HG03159 (cell line): Measurements from ENCODE around the gene ZHX3.
A peak's percentile ranks its signal among the peaks of the same experiment; 100 is the strongest.

Experiments used
- ATAC-seq: cut with Tn5 transposase; IDR thresholded peaks from one replicate; pipeline ENCODE4 v1.9.1; 2021; ENCODE audit warnings: mild to moderate bottlenecking, moderate library complexity; ENCODE audit not compliant: unreplicated experiment

The ZHX3 gene

DNA sequence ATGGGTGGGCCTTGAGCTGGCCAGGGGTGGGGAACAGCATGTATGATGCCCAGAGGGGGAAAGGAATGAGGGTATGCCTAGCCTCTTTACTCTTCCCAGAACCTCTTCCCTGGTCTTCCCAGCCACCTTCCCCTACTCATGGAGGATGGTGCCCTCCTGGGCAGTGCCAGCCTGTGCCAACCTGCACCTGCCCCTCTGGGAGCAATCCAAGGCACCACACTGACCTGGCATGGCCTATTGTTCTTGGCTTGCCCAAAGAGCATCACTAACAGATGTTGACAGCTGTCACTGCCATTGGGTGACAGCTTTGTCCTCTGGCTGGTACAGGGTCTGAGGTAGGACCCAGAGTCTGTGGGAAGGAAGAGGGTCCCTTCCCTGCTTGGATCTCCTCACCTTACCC lies 36.0 kb upstream of the ZHX3 start:
- no peak for ATAC-seq

DNA sequence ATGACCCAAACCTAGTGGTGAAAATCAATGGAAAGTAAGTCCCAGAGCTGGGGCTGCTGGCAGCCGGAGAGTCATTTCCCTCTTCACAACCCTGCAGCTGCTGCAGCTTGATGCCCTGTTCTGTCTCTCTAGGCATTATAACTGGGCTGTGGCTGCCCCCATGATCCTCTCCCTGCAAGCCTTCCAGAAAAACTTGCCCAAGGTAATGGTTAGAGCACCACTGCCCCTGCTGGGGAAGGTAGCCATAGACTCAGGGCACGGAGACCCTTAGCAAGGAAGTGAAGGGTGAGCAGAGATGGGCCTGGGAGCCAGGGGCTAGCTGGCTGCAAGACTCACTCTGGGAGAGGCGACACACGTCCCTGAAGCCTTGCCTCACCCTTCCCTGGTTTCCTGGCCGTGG lies 35.1 kb upstream of the ZHX3 start:
- no peak for ATAC-seq

DNA sequence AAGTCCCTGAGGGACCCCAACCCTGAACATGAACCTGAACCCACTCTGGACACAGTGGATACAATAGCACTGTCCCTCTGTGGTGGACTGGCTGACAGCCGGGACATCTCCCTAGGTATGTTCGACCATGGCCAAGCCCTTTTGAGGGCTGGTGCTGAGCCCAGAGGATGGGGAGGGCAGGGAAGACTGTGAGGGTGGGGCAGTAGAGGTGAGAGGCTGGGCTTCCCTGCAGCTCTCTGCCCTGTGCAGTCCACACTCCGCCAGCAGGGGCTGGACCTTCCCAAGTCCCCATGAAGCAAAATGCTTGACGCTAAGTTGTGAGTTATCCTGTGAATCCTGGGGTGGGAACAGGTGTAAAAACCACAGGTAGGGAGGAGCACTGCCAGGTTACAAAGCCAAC lies 34.6 kb upstream of the ZHX3 start:
- no peak for ATAC-seq

DNA sequence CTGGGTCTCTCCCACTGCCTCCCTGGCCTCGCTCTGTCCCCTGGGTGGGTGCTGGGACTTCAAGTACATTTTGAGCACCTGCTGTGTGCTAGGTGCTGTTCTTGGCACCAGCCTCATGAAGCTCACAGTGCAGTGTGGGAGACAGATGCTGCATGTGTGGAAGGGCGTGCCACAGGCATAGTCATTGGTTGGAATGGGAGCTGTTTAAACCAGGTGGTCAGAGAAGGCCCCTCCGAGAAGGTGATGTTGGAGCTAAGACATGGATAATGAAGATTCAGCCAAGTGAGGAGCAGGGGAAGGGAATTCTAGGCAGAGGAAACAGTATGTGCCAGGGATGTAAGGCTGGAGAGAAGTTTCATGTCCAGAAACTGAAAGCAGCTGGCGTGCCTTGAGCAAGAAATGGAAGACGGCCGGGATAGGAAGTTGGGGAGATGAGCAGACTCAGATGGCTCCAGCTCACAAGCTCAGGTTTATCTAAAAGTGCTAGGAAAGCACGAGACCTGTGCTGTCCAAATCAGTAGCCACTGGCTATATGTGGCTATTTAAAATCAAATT lies 33.0 kb upstream of the ZHX3 start:
- no peak for ATAC-seq

DNA sequence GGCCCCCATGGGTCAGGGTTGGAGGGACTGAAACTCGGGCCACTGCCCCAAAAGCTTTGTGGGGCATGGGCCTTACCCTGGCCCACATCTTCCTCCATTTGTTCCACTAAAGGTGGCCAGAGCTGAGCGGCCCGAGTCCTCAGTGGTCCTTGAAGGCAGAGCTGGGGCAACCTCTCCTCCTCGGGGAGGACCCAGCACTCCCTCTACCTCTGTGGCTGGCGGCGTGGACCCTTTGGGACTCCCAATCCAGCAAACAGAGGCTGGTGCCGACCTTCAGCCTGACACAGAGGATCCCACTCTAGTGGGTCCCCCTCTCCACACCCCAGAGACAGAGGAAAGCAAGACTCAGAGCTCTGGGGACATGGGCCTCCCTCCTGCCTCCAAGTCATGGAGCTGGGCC lies 32.4 kb upstream of the ZHX3 start:
- ATAC-seq, result no peak

DNA sequence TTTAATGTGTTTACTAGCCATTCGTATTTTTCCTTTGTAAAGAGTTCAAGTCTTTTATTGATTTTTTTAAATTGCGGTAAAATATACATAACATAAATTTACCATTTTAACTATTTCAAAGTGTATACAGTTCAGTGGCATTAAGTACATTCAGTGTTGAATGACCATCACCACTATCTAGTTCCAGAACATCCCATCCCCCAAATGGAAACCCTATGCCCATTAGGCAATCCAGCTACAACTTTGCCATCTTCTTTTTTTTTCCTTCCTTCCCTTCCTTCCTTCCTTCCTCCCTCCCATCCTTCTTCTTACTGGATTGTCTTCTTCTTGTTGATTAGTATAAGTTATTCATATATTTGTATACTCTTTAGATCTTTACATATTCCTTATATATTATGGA lies 31.7 kb upstream of the ZHX3 start:
- no peak for ATAC-seq

DNA sequence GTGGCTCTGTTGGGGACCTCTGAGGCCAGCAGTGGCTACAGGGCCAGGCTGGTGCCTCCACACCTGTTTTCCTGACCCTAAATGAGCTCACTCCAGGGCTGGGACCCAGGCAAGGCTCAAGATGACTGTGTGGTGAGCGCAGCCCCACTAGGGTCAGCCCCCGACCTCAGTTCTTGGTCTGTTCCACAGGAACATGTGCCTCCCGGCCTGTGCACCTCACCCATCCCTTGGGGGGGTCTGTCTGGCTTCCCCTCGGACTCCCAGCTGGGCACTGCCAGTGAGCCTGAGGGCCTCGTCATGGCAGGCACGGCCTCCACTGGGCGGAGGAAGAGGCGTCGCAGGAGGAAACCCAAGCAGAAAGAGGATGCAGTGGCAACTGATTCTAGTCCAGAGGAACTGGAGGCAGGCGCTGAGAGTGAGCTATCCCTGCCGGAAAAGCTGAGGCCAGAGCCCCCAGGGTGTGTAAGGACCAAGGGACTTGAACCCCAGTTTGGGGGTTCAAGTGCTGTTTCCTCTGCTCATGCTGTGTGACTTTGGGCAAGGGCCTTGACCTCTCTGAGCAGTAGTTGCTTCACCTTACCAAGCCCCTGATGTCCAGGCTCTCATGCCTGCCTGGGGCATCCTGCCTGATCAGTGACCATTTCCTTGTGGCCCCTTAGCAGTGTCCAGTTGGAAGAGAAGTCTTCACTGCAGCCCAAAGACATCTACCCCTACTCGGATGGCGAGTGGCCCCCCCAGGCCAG lies 31.1 kb upstream of the ZHX3 start:
- ATAC-seq, result no peak

DNA sequence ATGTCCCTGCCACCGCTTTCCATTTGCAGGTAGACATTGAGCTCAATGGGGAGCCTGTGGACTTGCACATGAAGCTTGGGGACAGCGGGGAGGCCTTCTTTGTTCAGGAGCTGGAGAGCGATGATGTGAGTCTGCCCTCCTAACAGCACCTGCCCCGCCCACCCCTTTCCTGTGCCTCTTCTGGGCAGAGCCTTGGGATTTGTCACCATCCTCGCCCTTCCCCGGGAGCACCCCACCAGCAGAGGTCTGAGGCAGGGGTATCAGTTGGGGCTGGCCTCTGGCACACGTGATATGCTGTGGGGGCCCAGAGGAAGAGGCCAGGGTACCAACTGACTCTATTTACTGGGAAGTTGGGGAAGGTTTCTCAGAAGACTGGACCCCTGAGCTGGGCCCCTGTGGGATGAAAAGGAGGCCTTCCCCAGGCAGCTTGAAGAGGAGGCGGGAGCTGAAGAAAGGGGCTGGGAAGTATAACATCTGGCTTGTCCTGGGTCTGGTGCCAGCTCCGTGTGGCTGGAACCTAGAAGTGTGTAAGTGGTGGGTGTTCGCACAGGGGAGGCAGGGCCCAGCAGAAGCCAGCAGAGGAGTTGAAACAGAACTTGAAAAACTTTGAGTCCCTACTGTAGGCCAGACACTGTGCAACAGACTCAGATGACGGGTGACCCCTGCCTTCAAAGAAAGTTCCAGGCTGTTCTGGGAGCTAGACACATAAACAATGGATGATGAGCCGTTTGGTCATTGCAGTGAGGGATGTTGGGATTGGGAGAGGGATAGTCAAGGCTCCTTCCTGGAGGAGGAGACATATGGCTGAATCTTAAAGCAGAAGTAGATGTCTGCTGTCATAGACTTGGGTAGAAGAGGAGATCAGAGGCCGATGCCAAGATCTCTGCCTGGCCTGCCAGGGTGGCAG lies 30.2 kb upstream of the ZHX3 start:
- no peak for ATAC-seq

DNA sequence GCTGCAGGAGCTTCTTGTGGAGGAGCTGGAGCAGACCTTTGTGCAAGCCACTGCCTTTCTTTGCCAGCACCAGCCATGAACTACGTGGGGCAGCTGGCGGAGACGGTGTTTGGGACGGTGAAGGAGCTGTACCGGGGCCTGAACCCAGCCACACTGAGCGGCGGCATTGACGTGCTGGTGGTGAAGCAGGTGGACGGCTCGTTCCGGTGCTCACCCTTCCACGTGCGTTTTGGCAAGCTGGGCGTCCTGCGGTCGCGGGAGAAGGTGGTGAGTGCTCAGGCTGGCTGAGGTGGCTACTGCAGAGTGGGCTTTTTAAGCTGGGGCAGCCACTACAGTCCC lies 28.2 kb upstream of the ZHX3 start:
- ATAC-seq, result no peak

DNA sequence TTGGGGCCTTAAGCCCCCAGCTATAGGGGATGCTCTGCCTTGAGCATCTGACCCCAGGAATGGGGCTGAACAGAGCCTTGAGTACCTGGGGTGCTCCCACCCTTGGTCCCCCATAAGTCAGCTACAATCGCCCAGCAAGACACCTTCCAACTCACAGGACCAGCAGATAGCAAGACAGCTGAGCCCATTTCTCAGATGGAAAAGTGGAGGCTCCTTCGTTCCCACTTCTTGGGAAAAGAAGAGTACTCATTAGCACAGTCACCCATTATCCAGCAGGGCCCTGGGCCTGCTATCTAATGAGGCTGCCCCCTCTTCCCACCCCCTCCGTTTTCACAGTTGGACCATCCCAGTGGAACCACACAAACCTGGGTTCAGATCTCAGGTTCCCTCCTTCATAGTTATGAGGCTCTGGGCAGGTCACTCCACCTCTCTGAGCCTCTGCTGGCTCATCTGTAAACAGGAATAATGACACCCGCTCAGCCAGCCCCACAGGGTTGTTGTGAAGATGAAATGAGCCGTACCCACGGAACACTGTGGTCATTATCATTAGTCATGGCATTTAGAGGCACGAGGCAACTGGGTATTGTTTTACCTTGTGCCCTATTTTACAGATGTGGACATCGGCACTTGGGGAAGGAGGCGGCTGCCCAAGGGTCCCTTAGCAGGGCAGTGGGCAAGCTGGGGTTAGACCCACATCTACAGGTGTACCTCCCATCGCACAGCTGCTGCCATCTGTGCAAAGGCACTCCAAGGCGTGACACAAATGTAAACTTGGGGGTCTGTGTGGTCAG lies 27.6 kb upstream of the ZHX3 start:
- ATAC-seq, result no peak

DNA sequence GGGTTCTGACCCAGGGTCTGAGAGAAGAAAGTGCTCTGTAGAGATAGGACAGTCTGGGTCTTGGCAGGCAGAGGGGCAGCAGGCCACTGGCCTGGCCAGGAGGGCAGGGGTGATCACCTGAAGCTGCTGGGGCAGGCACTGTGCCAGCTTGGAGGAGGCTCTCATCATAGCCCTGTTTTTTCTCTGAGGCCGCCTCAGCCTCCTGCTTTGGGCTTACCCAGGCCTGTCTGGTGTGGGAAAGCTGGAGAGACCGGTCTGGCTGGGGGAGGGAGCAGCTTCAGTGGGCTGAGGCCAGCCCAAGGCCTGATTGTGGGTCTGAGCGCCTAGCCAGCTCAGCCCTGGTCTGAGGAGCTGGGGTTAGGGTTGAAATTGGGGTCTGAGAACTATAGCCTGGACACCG lies 26.9 kb upstream of the ZHX3 start:
- no peak for ATAC-seq

DNA sequence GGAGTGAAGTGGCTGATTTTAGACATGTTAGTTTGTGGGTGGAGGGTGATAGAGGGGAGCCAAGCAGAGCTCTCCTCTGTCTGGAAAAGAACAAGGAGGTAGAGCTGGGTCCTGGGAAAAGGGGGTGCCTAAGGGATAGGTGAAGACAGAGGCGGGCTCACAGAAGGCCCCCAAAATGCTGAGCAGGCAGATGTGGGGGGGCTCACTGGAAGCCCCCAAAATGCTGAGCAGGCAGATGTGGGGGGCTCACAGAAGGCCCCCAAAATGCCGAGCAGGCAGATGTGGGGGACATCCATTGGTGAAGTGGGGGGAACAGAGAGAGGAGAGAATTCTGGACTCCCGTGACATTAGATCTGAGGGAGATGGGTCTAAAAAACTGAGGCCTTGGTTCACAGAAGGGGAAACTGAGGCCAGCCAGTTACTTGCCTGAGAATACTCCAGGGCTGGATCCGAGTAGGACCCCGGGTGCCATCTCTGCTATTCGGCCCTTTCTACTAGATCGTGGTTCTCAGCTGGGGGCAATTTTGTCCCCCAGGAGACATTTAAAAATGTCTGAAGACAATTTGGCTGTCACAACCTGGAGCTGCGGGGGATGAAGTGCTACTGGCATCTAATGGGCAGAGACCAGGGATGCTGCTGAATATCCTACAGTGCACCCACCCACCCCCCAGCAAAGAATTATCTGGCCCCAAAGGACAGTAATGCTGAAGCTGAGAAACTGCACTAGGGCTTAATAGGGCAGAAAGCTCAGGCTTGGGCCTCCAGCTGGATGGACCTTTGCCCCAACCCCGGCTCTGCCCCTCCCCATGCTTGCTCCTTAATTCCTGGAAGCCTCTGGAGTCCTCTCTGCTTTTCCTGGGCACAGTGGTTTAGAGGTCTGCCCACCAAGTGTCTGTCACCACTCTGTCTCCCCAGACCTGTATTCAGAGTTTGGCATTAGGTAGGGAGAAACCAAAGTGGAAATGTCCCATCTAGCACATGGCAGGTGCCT lies 25.2 kb upstream of the ZHX3 start:
- ATAC-seq, result no peak

DNA sequence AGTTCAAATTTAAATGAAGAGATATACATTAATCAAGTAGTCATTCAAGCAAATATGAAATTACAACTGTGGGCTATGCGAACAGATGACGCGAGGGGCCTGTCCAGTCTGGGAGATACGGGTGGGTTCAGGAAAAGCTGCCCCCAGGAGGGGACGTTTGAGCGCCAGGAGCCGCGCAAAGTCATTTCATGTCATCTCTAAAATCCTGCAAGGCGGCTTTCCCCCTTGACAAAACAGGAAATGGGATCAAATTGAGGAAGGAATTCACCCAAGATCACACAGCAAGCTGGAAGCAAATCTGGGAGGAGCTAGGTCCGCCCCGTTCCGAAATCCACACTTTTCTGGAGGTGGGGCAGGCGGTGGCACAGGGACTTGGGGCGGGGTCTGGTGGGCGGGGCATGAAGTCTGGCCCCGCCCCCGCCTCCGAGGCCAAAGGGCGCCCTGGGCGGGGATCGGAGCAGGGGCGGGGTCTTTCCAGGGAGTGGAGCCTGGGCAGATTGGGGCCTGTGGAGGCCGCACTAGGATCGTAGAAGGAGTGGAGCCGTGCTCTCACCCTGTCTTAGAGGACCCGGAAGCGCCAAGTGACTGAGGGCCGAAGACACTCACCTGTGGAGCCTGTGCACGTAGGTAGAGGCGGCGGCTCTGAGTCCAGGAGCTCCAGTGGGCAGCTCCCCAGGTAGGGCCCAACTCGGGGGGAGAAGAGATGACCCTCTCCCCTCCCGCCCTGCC lies 23.0 kb upstream of the ZHX3 start, which contains the start of gene LPIN3:
LPIN3 (plus strand) TSS at position 495 of the 729 bp plus-strand sequence. CDS start 4,983 bp downstream, outside the sequence.
- no peak for ATAC-seq

DNA sequence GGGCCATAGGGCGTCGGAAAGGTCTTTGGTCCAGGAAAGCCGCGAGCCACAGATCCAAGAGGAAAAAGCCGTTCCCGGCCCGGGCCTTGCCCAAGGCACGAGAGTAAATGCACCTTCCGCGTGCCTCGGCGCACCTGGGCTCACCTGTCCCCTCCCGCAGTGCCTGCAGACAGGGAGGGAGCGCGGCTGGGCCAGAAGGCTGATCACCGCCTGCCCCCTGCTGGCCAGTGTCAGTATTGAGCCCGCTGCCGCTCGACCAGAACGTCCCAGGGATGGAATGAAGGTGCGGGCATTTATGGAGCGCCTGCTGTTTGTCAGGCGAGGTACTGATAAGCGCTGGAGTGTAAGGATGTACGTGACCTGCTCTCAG lies 22.4 kb upstream of the ZHX3 start:
- peak; percentile 75 for ATAC-seq

DNA sequence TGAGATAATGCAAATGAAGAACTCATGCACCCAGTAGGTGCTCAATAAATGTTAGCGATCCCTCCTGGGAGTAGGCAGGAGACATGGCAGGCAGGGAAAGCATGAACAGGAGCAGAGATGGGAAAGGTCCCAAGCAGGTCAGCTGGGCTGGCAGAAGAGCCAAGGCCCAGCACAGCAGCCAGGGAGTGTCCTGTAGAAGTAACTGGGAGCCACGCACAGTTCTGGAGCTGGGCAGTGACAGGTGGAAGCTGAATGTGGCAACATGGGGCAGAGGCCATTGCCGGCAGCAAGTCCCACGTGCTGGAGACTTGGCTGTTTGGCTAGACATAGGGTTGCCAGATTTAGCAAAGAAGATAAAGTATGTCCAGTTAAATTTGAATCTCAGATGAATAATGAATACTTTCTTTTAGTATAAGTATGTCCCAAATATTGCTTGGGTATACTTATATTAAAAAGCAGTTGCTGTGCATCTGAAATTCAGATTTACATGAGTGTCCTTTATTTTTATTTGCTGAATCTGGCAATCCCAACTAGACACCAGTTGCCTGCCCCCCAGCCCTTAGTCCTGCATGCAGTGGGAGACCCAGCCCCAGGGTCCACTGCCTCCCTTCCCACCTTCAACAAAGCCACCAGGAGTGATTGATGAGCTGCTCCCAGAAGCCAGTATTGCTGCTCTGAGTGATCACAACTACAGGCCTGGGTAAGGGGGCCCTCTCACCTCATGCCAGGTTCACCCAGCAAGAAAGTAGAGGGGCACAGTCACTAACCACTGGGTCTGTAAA lies 19.4 kb upstream of the ZHX3 start:
- ATAC-seq, result no peak

DNA sequence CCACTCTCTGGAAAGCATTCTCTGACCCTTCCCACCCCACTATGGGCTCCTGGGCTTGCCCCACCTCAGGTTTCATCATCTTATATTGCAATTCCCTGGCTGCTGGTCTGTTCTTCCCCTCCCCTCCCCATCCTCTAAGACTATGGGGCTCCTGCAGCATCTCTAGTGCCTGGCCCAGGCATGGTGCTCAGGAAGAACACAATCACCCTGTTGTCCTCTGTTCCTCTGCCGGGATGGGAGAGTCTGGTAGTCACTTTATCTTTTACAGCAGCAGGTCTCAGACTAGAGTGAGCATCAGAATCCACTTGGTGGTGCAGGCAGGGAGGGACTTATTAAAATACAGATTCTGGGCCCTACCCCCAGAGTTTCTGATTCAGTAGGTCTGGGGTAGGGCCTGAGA lies 18.1 kb upstream of the ZHX3 start:
- ATAC-seq, result no peak

DNA sequence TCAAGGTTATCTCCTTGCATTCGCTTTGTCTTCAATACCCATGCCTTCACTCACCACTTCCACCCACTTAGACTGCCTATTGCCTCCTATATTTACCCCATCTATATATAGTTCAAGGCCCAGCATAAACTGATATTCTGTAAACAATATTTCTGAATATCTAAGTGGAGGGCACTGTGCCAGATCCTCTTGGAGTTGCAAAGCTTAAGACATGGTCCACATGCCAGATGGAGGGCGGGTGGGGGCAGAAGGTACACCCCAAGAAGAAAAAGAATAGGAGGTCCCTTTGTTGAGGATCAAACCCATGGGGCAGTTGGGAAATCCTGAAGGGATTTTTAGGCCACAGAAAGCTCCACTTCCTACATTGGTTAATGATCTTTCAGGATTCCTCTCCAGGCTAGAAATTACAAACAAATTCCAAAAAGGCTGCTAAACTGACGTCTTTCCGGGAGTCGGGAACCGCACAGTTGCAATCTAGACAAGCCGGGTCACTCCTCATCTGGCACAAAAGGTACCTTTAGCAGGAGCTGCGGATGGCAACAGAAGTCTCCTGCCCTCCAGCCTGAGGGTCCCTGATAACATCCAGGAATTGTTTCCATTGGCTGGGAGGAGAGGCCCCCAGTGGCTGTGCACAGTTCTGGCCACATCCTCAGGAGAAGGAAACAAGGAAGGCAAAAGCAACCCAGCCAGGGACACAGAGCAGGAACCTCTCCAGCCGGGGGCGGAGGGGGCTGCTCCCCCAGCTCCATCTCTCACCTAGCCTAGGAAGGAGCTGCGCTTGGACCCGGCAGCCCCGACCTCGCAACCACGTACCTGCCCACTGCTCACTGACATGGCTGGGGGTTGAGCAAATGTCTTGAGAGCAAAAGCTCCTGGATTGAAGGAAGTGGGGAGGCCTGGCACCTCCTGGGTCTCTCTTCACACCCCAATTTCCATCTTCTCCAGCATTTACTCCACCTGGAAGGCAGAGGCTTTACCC lies 17.2 kb upstream of the ZHX3 start:
- ATAC-seq, result no peak
